Measurements from ENCODE around the gene ZNF300. TPM values are rescaled to one million over a fixed set of nuclear protein-coding genes. Genes with fewer than 3 reads are reported as not detected.

Gene ZNF300
- total RNA-seq, result 1 to 10 TPM; 3.0 to 3.7 TPM
- polyA plus RNA-seq (2013, experiment 1 of 2), result 2.1 TPM
- 2.7 TPM for polyA plus RNA-seq (2013, experiment 2 of 2)
- total RNA-seq, result 2.0 to 15.9 (median 7.5) reads per million in 172 experiments

DNA sequence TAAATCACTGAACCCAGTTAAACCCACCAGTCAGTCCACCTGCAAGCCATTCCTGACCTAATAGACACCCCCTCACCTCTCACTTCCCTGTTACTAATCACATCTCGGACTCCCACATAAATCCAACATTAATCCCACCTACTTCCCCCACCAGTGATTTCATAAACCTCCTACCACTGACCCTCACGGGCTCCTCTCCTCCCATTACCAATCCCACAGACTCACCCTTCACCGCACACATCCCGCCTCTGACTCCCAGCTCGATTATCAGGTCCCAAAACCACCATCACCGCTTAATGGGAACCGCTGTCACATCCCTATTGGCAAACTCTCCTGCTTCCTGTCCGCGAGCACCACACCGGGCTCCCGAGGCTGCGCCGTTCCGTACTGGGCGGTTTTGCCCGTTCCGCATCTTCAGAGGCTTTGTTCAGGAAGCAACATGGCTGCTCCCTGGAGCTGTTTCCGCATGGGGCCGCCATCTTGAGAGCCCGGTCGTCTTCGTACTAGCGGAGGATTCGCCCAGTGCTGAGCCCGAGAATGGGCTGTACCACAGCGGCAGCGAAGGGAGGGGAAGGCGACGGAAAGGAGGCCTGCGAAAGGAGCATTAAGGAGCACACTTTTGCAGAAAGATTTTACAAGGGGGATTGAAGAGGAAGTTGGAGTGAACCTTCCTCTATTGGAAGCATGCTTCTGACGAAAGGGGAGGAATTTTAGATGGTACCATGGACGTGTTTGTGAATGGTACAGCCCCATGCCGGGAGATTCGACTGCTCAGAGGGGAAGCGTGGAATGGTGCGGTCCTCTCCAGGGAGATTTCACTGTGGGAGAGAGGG lies at the start of gene ZNF300:
TSS of gene ZNF300 (minus strand) at position 502 of the 833 bp plus-strand sequence. CDS start 1,825 bp downstream, outside the sequence.
- H3K36me3 Mint-ChIP-seq (ENCODE audit: low read depth), result peaks cover 57% of the 10 kb centered on the region
- POLR2A ChIA-PET, result interaction anchor here (0.6 to 1.0 kb wide), 2 partner anchors 58 to 468 kb away, joined by 4 read pairs; partner anchors contain the start of gene IRGM

DNA sequence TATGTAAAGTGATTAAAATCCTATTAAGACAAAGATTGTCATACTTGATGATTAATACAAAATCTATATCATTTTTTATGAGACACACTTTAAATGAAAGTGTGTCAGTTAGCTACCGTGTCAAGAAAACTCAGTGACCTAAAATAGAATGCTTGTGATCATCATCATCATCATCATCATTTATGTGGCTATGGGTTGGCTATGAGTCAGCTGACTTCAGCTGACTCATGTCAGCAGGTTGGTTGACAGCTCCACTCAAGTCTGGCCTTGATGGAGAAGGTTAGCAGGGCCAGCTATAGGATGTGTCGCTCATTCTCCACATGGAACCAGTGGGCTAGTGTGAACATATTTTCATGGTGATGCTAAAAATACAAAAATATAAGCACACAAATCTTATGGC lies 43.8 kb upstream of the ZNF300 start:
- Histone ChIP-seq H3K36me3 (ENCODE audit: insufficient read depth, low read length) (no peaks in the 10 kb centered on the region), H3K27ac (ENCODE audit: low read depth in 1 of 2, low read length in 2 of 2) (no peak overlapping the region), H3K27me3 (ENCODE audit: control insufficient read depth in 1 of 2, insufficient read depth in 2 of 2, low read length in 2 of 2) (peaks cover 0 to 12% of the 10 kb centered on the region in 2 experiments), H3K4me1 (ENCODE audit: insufficient read depth, low read length) (no peaks in the 10 kb centered on the region), H3K4me3 (ENCODE audit: low read length) (no peak overlapping the region), H3K9me3 (ENCODE audit: control insufficient read depth in 1 of 2, insufficient read depth in 1 of 2, low read length in 2 of 2) (peaks cover 20 to 72% of the 10 kb centered on the region in 2 experiments)
- peaks cover 38% of the 10 kb centered on the region for H3K36me3 Mint-ChIP-seq (ENCODE audit: low read depth)
- H3K27ac Mint-ChIP-seq, result no peak overlapping the region
- TF ChIP-seq, protein P1, sequence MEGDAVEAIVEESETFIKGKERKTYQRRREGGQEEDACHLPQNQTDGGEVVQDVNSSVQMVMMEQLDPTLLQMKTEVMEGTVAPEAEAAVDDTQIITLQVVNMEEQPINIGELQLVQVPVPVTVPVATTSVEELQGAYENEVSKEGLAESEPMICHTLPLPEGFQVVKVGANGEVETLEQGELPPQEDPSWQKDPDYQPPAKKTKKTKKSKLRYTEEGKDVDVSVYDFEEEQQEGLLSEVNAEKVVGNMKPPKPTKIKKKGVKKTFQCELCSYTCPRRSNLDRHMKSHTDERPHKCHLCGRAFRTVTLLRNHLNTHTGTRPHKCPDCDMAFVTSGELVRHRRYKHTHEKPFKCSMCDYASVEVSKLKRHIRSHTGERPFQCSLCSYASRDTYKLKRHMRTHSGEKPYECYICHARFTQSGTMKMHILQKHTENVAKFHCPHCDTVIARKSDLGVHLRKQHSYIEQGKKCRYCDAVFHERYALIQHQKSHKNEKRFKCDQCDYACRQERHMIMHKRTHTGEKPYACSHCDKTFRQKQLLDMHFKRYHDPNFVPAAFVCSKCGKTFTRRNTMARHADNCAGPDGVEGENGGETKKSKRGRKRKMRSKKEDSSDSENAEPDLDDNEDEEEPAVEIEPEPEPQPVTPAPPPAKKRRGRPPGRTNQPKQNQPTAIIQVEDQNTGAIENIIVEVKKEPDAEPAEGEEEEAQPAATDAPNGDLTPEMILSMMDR (IDR thresholded peaks at IDR 0.05), result no peak
- H3K4me3 Mint-ChIP-seq, result no peak overlapping the region
- peaks cover 5% of the 10 kb centered on the region for H3K4me1 Mint-ChIP-seq (ENCODE audit: low read depth)
- intact Hi-C loops (cut with DNase I, micrococcal nuclease), result no loop called here
- no peak for DNase-seq
- H3K27me3 Mint-ChIP-seq, result peaks cover 36% of the 10 kb centered on the region
- peaks cover 33% of the 10 kb centered on the region for H3K9me3 Mint-ChIP-seq
- ATAC-seq (ENCODE audit: poor library complexity), result no peak
- ChIA-PET POLR2A (no interaction called here), CTCF (no interaction called here)

More for the DNA sequence above, at the start of gene ZNF300:
- Mint-ChIP-seq H3K27ac (peak within 1 kb of the TSS; percentile 84), H3K27me3 (peaks cover 24% of the 10 kb centered on the region), H3K4me1 (ENCODE audit: low read depth) (peaks cover 13% of the 10 kb centered on the region), H3K4me3 (peak within 1 kb of the TSS; percentile 96), H3K9me3 (peaks cover 29% of the 10 kb centered on the region)
- CTCF ChIA-PET, result no interaction called here
- H3K9me3 ChIP-seq (ENCODE audit: control insufficient read depth in 1 of 2, insufficient read depth in 1 of 2, low read length in 2 of 2), result peaks cover 13 to 66% of the 10 kb centered on the region in 2 experiments
- H3K27me3 ChIP-seq (ENCODE audit: control insufficient read depth in 1 of 2, insufficient read depth in 2 of 2, low read length in 2 of 2), result peaks cover 0 to 9% of the 10 kb centered on the region in 2 experiments
- ATAC-seq (ENCODE audit: poor library complexity) (peak; percentile 99), DNase-seq (peak; percentile 7 to 75 (median 50))
- peak within 1 kb of the TSS; percentile 37 for H3K4me3 ChIP-seq (ENCODE audit: low read length)
- H3K36me3 ChIP-seq (ENCODE audit: insufficient read depth, low read length), result no peaks in the 10 kb centered on the region
- TF ChIP-seq, protein P1 (IDR thresholded peaks at IDR 0.05), result no peak
- H3K27ac ChIP-seq (ENCODE audit: low read depth in 1 of 2, low read length in 2 of 2), result no peak within 1 kb of the TSS
- no peaks in the 10 kb centered on the region for H3K4me1 ChIP-seq (ENCODE audit: insufficient read depth, low read length)
- intact Hi-C loops (cut with DNase I, micrococcal nuclease), result no loop called here

DNA sequence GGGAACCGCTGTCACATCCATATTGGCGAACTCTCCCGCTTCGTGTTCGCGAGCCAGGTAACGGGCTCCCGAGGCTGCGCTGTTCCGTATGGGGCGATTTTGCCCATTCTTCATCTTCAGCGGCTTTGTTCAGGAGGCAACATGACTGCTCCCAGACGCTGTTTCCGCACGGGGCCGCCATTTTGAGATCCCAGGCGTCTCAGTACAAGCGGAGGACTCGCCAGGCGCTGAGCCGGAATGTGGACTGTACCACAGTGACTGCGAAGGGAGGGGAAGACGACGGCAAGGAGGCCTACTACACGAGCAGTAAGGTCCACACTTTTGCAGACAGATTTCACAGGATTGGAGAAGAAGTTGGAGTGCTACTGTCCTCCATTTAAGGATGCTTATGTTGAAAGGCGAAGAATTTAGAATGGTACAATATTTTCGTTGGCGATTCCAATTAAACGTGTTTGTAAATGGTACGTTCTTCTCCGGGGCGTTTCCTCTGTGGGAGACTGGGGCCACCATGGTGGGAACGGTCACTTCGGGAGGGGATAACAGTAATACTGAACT lies 41.6 kb upstream of the ZNF300 start:
- POLR2A ChIA-PET, result no interaction called here
- CTCF ChIA-PET, result no interaction called here
- Mint-ChIP-seq H3K4me1 (ENCODE audit: low read depth) (peaks cover 5% of the 10 kb centered on the region), H3K27me3 (peaks cover 36% of the 10 kb centered on the region), H3K9me3 (peaks cover 26% of the 10 kb centered on the region), H3K36me3 (ENCODE audit: low read depth) (peaks cover 34% of the 10 kb centered on the region), H3K27ac (no peak overlapping the region), H3K4me3 (no peak overlapping the region)
- H3K4me3 ChIP-seq (ENCODE audit: low read length), result no peak overlapping the region
- H3K36me3 ChIP-seq (ENCODE audit: insufficient read depth, low read length), result no peaks in the 10 kb centered on the region
- H3K4me1 ChIP-seq (ENCODE audit: insufficient read depth, low read length), result no peaks in the 10 kb centered on the region
- ATAC-seq (ENCODE audit: poor library complexity), result no peak
- TF ChIP-seq, protein P1 (IDR thresholded peaks at IDR 0.05), result no peak
- H3K27me3 ChIP-seq (ENCODE audit: control insufficient read depth in 1 of 2, insufficient read depth in 2 of 2, low read length in 2 of 2), result peaks cover 0 to 12% of the 10 kb centered on the region in 2 experiments
- no peak overlapping the region for H3K27ac ChIP-seq (ENCODE audit: low read depth in 1 of 2, low read length in 2 of 2)
- H3K9me3 ChIP-seq (ENCODE audit: control insufficient read depth in 1 of 2, insufficient read depth in 1 of 2, low read length in 2 of 2), result peaks cover 15 to 61% of the 10 kb centered on the region in 2 experiments
- no peak for DNase-seq
- intact Hi-C loops (cut with DNase I, micrococcal nuclease), result no loop called here

Measured in CD4-positive, alpha-beta T cell (primary cell).